Ramos (cell line): ENCODE results near the gene DHRS4.
"Not testable (repeated sequence)": the region's sequence is repeated elsewhere in the genome, so short reads cannot be mapped to it uniquely, and the experiment has no call there.

Source experiments
- in situ Hi-C: fragments of 300-500 bp; cut with MboI; formaldehyde crosslinking; loops from one replicate; pipeline ENCODE4 v1.14.3; 2022; ENCODE audit warnings: low sequenced_read_pairs; ENCODE audit not compliant: unreplicated experiment

The DHRS4 gene

GRCh38 chr14:23977208-23977607 lies 23.6 kb downstream of the DHRS4 start:
- in situ Hi-C loops = loop anchor here (25.0 kb wide), 2 partner anchors 110 to 460 kb away; partner anchors contain the start of genes CBLN3, KHNYN, PCK2 and SDR39U1

- in situ Hi-C loops = loop anchor here (25.0 kb wide), 2 partner anchors 105 to 455 kb away; partner anchors contain the start of genes CBLN3, KHNYN, PCK2 and SDR39U1
Observed at GRCh38 chr14:23981951-23982813, 28.6 kb downstream of the DHRS4 start.

GRCh38 chr14:23984891-23985602 lies 31.5 kb downstream of the DHRS4 start:
- in situ Hi-C loops = loop anchor here (25.0 kb wide), 2 partner anchors 102 to 452 kb away; partner anchors contain the start of genes CBLN3, KHNYN, PCK2 and SDR39U1

GRCh38 chr14:23988223-23988606 lies 34.6 kb downstream of the DHRS4 start:
- in situ Hi-C loops = loop anchor here (25.0 kb wide), 2 partner anchors 99 to 449 kb away; partner anchors contain the start of genes CBLN3, KHNYN, PCK2 and SDR39U1

- in situ Hi-C loops = loop anchor here (25.0 kb wide), 2 partner anchors 99 to 449 kb away; partner anchors contain the start of genes CBLN3, KHNYN, PCK2 and SDR39U1
Observed at GRCh38 chr14:23988607-23989363, 35.2 kb downstream of the DHRS4 start, which contains the start of gene DHRS4L2. TSS of gene DHRS4L2 (plus strand) at chr14:23988929. CDS start at chr14:23988948, 19 bp downstream.

GRCh38 chr14:23989734-23990445 lies 36.3 kb downstream of the DHRS4 start:
- in situ Hi-C loops = loop anchor here (25.0 kb wide), 2 partner anchors 97 to 447 kb away; partner anchors contain the start of genes CBLN3, KHNYN, PCK2 and SDR39U1

GRCh38 chr14:23990961-23991360 lies 37.4 kb downstream of the DHRS4 start:
- in situ Hi-C loops = loop anchor here (25.0 kb wide), 2 partner anchors 96 to 446 kb away; partner anchors contain the start of genes CBLN3, KHNYN, PCK2 and SDR39U1

GRCh38 chr14:23993042-23993441 lies 39.5 kb downstream of the DHRS4 start:
- in situ Hi-C loops = loop anchor here (25.0 kb wide), 2 partner anchors 94 to 444 kb away; partner anchors contain the start of genes CBLN3, KHNYN, PCK2 and SDR39U1

- in situ Hi-C loops = loop anchor here (25.0 kb wide), 2 partner anchors 91 to 441 kb away; partner anchors contain the start of genes CBLN3, KHNYN, PCK2 and SDR39U1
Observed at GRCh38 chr14:23996009-23996408, 42.4 kb downstream of the DHRS4 start.

GRCh38 chr14:23996825-23997224 lies 43.3 kb downstream of the DHRS4 start:
- in situ Hi-C loops = loop anchor here (25.0 kb wide), 2 partner anchors 90 to 440 kb away; partner anchors contain the start of genes CBLN3, KHNYN, PCK2 and SDR39U1

GRCh38 chr14:23999640-24000039 lies 46.1 kb downstream of the DHRS4 start:
- in situ Hi-C loops = loop anchor here (25.0 kb wide), 2 partner anchors 88 to 438 kb away; partner anchors contain the start of genes CBLN3, KHNYN, PCK2 and SDR39U1

- in situ Hi-C loops = not testable (repeated sequence)
Observed at GRCh38 chr14:24001078-24001477, 47.5 kb downstream of the DHRS4 start.

GRCh38 chr14:24001679-24002078 lies 48.1 kb downstream of the DHRS4 start:
- in situ Hi-C loops = not testable (repeated sequence)

- in situ Hi-C loops = not testable (repeated sequence)
Observed at GRCh38 chr14:24006471-24006816, 52.9 kb downstream of the DHRS4 start.

GRCh38 chr14:24006817-24007652 lies 53.5 kb downstream of the DHRS4 start:
- in situ Hi-C loops = not testable (repeated sequence)

- in situ Hi-C loops = no loop called here
Observed at GRCh38 chr14:24011051-24011450, 57.5 kb downstream of the DHRS4 start.

GRCh38 chr14:24012726-24013273 lies 59.2 kb downstream of the DHRS4 start:
- in situ Hi-C loops = not testable (repeated sequence)
